Neutrophil (primary cell): ENCODE data around the gene SNX3.
A peak's percentile ranks its signal among the peaks of the same experiment; 100 is the strongest.

Source experiments
- H3K27ac ChIP-seq: fragments of 200-600 bp; sonication (generic); 2 replicates; pipeline ENCODE4 v1.5.1; 2016; ENCODE audit warnings: mild to moderate bottlenecking, moderate library complexity
- H3K27me3 ChIP-seq: fragments of 200-600 bp; sonication (generic); 2 replicates; pipeline ENCODE4 v1.6.0; 2016; ENCODE audit warnings: mild to moderate bottlenecking
- H3K36me3 ChIP-seq: fragments of 200-600 bp; sonication (generic); 2 replicates; pipeline ENCODE4 v1.5.1; 2017
- H3K4me1 ChIP-seq, 2 experiments: fragments of 200-600 bp in 1 of 2; sonication (generic) in 1 of 2; 1 replicate in 1 of 2; 2 replicates in 1 of 2; pipeline versions ENCODE4 v1.5.1 to v1.6.1; 2013 to 2016; ENCODE audit warnings: low read depth in 1 of 2, low read length in 1 of 2, mild to moderate bottlenecking in 1 of 2, moderate library complexity in 1 of 2; ENCODE audit not compliant: control insufficient read depth in 1 of 2, insufficient read depth in 1 of 2
- H3K4me3 ChIP-seq, 2 experiments: fragments of 200-600 bp in 1 of 2; sonication (generic) in 1 of 2; 1 replicate in 1 of 2; 2 replicates in 1 of 2; pipeline ENCODE4 v1.5.1; 2013 to 2016; ENCODE audit warnings: low read depth in 1 of 2, low read length in 1 of 2, mild to moderate bottlenecking in 1 of 2, moderate library complexity in 1 of 2
- H3K9me3 ChIP-seq: fragments of 200-600 bp; sonication (generic); 2 replicates; pipeline ENCODE4 v1.5.1; 2016
- CTCF ChIP-seq: fragments of 200-600 bp; sonication (generic); IDR thresholded peaks from 2 replicates; pipeline ENCODE4 v1.5.1; 2016; ENCODE audit warnings: antibody characterized with exemption

Gene SNX3

DNA sequence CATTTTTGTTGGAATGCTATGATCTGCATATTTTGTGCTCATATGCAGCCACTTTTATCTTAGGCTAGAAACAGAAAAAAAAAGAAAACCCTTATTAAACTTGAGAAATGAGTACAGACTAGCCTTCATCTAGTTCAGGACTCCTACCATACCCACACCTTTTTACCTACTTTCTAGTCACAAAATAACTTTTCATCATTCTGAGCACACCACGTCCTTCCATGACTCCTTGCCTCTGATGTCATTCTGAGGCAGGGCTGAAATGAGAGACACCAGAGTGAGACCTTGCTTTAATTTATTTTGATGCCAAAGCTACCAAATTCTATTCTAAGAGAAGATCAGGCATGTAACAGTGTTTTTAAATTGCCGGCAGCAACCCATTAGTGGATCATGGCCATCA, 38.8 kb downstream of the SNX3 start:
- Histone ChIP-seq H3K4me3 (no peak overlapping the region), H3K9me3 (no peaks in the 10 kb centered on the region), H3K27me3 (no peaks in the 10 kb centered on the region), H3K36me3 (peaks cover 23% of the 10 kb centered on the region), H3K4me1 (peaks cover 17 to 29% of the 10 kb centered on the region in 2 experiments), H3K27ac (peak overlapping the region; percentile 78)
- TF ChIP-seq CTCF = no peak

DNA sequence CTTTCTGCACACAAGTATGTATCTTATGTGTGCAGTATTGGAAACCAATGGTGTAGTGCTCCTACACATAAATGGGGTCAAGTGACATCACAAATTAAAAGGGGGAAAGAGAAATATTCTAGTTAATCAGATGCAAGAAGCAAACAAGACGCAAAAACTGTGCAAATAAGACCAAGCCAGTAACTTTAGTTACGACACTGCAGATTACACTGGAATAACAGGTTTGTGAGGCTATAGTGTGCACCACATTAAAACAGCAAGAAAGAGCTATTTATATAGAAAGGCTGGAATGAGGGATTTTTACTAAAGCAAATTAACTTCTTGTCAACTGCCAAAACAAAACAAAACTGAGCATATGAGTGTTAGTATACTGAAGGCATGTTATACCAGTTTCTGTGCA, 49.2 kb downstream of the SNX3 start:
- no peak overlapping the region for H3K4me3 ChIP-seq
- peaks cover 40 to 48% of the 10 kb centered on the region in 2 experiments for H3K4me1 ChIP-seq
- TF ChIP-seq CTCF = no peak
- peaks cover 7% of the 10 kb centered on the region for H3K36me3 ChIP-seq
- peak overlapping the region; percentile 88 for H3K27ac ChIP-seq
- H3K27me3 ChIP-seq = no peaks in the 10 kb centered on the region
- H3K9me3 ChIP-seq = no peaks in the 10 kb centered on the region

DNA sequence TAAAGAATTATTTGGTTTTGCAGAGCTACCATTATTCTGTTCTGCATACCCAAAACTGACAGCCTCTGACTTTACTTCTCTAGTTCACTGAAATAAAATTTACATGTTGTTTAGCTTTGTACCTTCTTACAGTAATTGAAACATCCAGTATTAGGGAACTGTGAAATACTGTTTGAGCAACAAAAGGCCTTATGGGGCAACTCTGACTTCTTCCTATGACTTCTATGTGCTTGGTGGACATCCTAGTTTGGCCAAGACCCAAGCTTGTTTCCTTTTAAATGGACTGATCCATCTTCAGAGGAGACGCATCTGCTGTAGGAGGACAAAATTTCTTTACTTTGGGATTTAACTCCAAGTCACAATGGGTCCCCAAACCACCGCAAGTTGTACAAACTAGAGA, 50.3 kb downstream of the SNX3 start:
- H3K27ac ChIP-seq = peak overlapping the region; percentile 88
- peaks cover 3% of the 10 kb centered on the region for H3K36me3 ChIP-seq
- H3K4me1 ChIP-seq = peaks cover 40 to 48% of the 10 kb centered on the region in 2 experiments
- no peak for TF ChIP-seq CTCF
- H3K4me3 ChIP-seq = peak overlapping the region; percentile 14 to 34
- no peaks in the 10 kb centered on the region for H3K27me3 ChIP-seq
- H3K9me3 ChIP-seq = no peaks in the 10 kb centered on the region

GRCh38 chr6:108209738-108210137, 51.1 kb downstream of the SNX3 start:
- no peak for TF ChIP-seq CTCF
- H3K27ac ChIP-seq = peak overlapping the region; percentile 88
- no peaks in the 10 kb centered on the region for H3K27me3 ChIP-seq
- peaks cover 40 to 48% of the 10 kb centered on the region in 2 experiments for H3K4me1 ChIP-seq
- H3K9me3 ChIP-seq = no peaks in the 10 kb centered on the region
- H3K36me3 ChIP-seq = peaks cover 3% of the 10 kb centered on the region
- peak overlapping the region; percentile 14 to 34 for H3K4me3 ChIP-seq

DNA sequence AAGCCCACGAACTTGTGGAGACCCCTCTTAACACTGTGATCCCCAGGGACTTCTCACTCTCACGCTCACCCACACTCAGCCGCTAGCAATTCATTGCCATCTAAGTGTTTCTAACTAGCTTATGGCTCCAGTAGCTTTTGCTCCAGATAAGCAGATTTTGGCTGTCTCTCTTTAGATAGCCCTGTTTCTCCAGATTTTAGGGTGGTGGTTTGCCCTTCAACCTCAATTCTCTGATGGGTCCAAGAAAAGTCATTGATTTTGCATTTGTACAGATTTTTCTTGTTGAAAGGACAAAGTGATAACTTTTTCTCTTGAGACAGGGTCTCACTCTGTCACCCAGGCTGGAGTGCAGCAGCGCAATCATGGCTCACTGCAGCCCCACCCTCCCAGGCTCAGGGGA, 53.8 kb downstream of the SNX3 start:
- TF ChIP-seq CTCF = no peak
- no peak overlapping the region for H3K27ac ChIP-seq
- no peaks in the 10 kb centered on the region for H3K9me3 ChIP-seq
- peaks cover 8% of the 10 kb centered on the region for H3K36me3 ChIP-seq
- peaks cover 38 to 45% of the 10 kb centered on the region in 2 experiments for H3K4me1 ChIP-seq
- H3K27me3 ChIP-seq = no peaks in the 10 kb centered on the region
- no peak overlapping the region for H3K4me3 ChIP-seq
